H9 (cell line): ENCODE data around the gene L1CAM. TPM values are rescaled to one million over a fixed set of nuclear protein-coding genes. Genes with fewer than 3 reads are reported as not detected.

Experiments
- DNase-seq: peaks from one replicate; pipeline ENCODE4 v3.0.0-alpha.2; 2017
- H2AFZ ChIP-seq: one replicate; pipeline ENCODE4 v1.6.1; 2013; ENCODE audit warnings: mild to moderate bottlenecking, low read length, control low read depth, moderate library complexity
- H2AK5ac ChIP-seq: 2 replicates; pipeline ENCODE4 v1.6.1; 2013; ENCODE audit warnings: low read length, control low read depth, mixed read lengths; ENCODE audit not compliant: insufficient read length
- H2BK120ac ChIP-seq: one replicate; pipeline ENCODE4 v1.6.1; 2013; ENCODE audit warnings: low read depth, mild to moderate bottlenecking, low read length, control low read depth, inconsistent platforms; ENCODE audit not compliant: poor library complexity, severe bottlenecking
- H2BK12ac ChIP-seq: 2 replicates; pipeline ENCODE4 v1.6.1; 2013; ENCODE audit warnings: low read length, control low read depth, mixed read lengths, low read depth; ENCODE audit not compliant: insufficient read length
- H2BK15ac ChIP-seq: 2 replicates; pipeline ENCODE4 v1.6.1; 2013; ENCODE audit warnings: low read depth, low read length, control low read depth
- H2BK20ac ChIP-seq: one replicate; pipeline ENCODE4 v1.6.1; 2013; ENCODE audit warnings: low read depth, mild to moderate bottlenecking, low read length, control low read depth, inconsistent platforms; ENCODE audit not compliant: poor library complexity, severe bottlenecking
- H2BK5ac ChIP-seq: 2 replicates; pipeline ENCODE4 v1.6.1; 2013; ENCODE audit warnings: low read length, control low read depth, mixed read lengths; ENCODE audit not compliant: insufficient read length
- H3K14ac ChIP-seq: 2 replicates; pipeline ENCODE4 v1.6.1; 2013; ENCODE audit warnings: low read length, control low read depth; ENCODE audit not compliant: insufficient read depth
- H3K18ac ChIP-seq: 2 replicates; pipeline ENCODE4 v1.6.1; 2013; ENCODE audit warnings: low read depth, mild to moderate bottlenecking, mixed read lengths, low read length, control low read depth; ENCODE audit not compliant: insufficient read length
- H3K23ac ChIP-seq: 2 replicates; pipeline ENCODE4 v1.6.1; 2013; ENCODE audit warnings: low read length, control low read depth, mixed read lengths, low read depth; ENCODE audit not compliant: insufficient read length
- H3K23me2 ChIP-seq: 2 replicates; pipeline ENCODE4 v1.6.1; 2013; ENCODE audit warnings: low read depth, mild to moderate bottlenecking, mixed read lengths, low read length, control low read depth; ENCODE audit not compliant: insufficient read length, poor library complexity, severe bottlenecking
- H3K27ac ChIP-seq: 2 replicates; pipeline ENCODE4 v1.5.1; 2013; ENCODE audit warnings: low read length, control low read depth, mixed read lengths, low read depth; ENCODE audit not compliant: insufficient read length
- H3K27me3 ChIP-seq: 2 replicates; pipeline ENCODE4 v1.6.1; 2013; ENCODE audit warnings: low read length, control low read depth, inconsistent platforms; ENCODE audit not compliant: insufficient read depth
- H3K4ac ChIP-seq: 2 replicates; pipeline ENCODE4 v1.6.1; 2013; ENCODE audit warnings: low read depth, mild to moderate bottlenecking, control low read depth, inconsistent platforms, low read length, moderate library complexity
- H3K4me1 ChIP-seq: 2 replicates; pipeline ENCODE4 v1.6.1; 2013; ENCODE audit warnings: low read length, control low read depth, inconsistent platforms; ENCODE audit not compliant: insufficient read depth
- H3K4me2 ChIP-seq: 2 replicates; pipeline ENCODE4 v1.6.1; 2013; ENCODE audit warnings: low read length, control low read depth, mixed read lengths; ENCODE audit not compliant: insufficient read length, insufficient read depth
- H3K56ac ChIP-seq: 2 replicates; pipeline ENCODE4 v1.6.1; 2013; ENCODE audit warnings: low read depth, mild to moderate bottlenecking, mixed read lengths, low read length, control low read depth; ENCODE audit not compliant: insufficient read length
- H3K79me1 ChIP-seq: 2 replicates; pipeline ENCODE4 v1.6.1; 2013; ENCODE audit warnings: low read depth, mild to moderate bottlenecking, moderate library complexity, low read length, control low read depth, inconsistent platforms; ENCODE audit not compliant: insufficient read depth, poor library complexity, severe bottlenecking
- H3K79me2 ChIP-seq: 2 replicates; pipeline ENCODE4 v1.6.1; 2013; ENCODE audit warnings: low read length, control low read depth, inconsistent platforms; ENCODE audit not compliant: insufficient read depth
- H3K9ac ChIP-seq: 2 replicates; pipeline ENCODE4 v1.6.1; 2013; ENCODE audit warnings: low read length, control low read depth, mixed read lengths; ENCODE audit not compliant: insufficient read length; ENCODE audit errors: extremely low read depth
- H3K9me3 ChIP-seq: one replicate; pipeline ENCODE4 v1.6.1; 2013; ENCODE audit warnings: low read depth, low read length, inconsistent platforms; ENCODE audit not compliant: control insufficient read depth
- H3T11ph ChIP-seq: one replicate; pipeline ENCODE4 v1.6.1; 2013; ENCODE audit warnings: mild to moderate bottlenecking, low read length, control low read depth, inconsistent platforms
- H4K20me1 ChIP-seq: one replicate; pipeline ENCODE4 v1.6.1; 2013; ENCODE audit not compliant: control insufficient read depth, insufficient read length, insufficient read depth
- H4K5ac ChIP-seq: 2 replicates; pipeline ENCODE4 v1.6.1; 2013; ENCODE audit warnings: low read depth, mild to moderate bottlenecking, mixed read lengths, low read length, control low read depth; ENCODE audit not compliant: insufficient read length
- H4K8ac ChIP-seq: replicated peaks from 2 replicates; pipeline ENCODE4 v1.6.1; 2013; ENCODE audit warnings: low read length, control low read depth, mixed read lengths, low read depth; ENCODE audit not compliant: insufficient read length
- H4K91ac ChIP-seq: 2 replicates; pipeline ENCODE4 v1.6.1; 2013; ENCODE audit warnings: low read depth, mild to moderate bottlenecking, moderate library complexity, mixed read lengths, low read length, control low read depth; ENCODE audit not compliant: insufficient read length
- H3K27ac Mint-ChIP-seq, 3 experiments: 2 replicates in 2 of 3; 3 replicates in 1 of 3; pipeline ENCODE4 v1.8.0; 2020 to 2021; ENCODE audit warnings: mixed read lengths in 3 of 3, mild to moderate bottlenecking in 1 of 3, moderate library complexity in 1 of 3
- H3K27me3 Mint-ChIP-seq: 2 replicates; pipeline ENCODE4 v1.8.0; 2021; ENCODE audit warnings: low read depth, mild to moderate bottlenecking, moderate library complexity, mixed read lengths
- H3K36me3 Mint-ChIP-seq, 3 experiments: 2 replicates in 2 of 3; 3 replicates in 1 of 3; pipeline ENCODE4 v1.8.0; 2020 to 2021; ENCODE audit warnings: low read depth in 3 of 3, mixed read lengths in 3 of 3; ENCODE audit not compliant: insufficient read depth in 1 of 3
- H3K4me1 Mint-ChIP-seq, 2 experiments: 2 replicates each; pipeline ENCODE4 v1.8.0; 2020; ENCODE audit warnings: mixed read lengths in 2 of 2
- H3K4me3 Mint-ChIP-seq, 2 experiments: 2 replicates in 1 of 2; 3 replicates in 1 of 2; pipeline ENCODE4 v1.8.0; 2020 to 2021; ENCODE audit warnings: mild to moderate bottlenecking in 2 of 2, mixed read lengths in 2 of 2, moderate library complexity in 1 of 2
- H3K9me3 Mint-ChIP-seq, 2 experiments: 2 replicates in 1 of 2; 3 replicates in 1 of 2; pipeline ENCODE4 v1.8.0; 2020; ENCODE audit warnings: mild to moderate bottlenecking in 2 of 2, mixed read lengths in 2 of 2, moderate library complexity in 1 of 2
- WGBS: extraction: QIAGEN DNeasy Blood & Tissue Kit; methylation state at CpG from one replicate; pipeline ENCODE4 v1.1.7; 2013; ENCODE audit warnings: missing lambda C conversion rate, low lambda C conversion rate, mixed read lengths; ENCODE audit not compliant: insufficient read length; ENCODE audit errors: extremely low coverage; 5-methylcytosine and 5-hydroxymethylcytosine counted together
- total RNA-seq: library from RNA; stranded (reverse); gene quantifications from 2 replicates; pipeline ENCODE4 v1.2.1, GENCODE V29; 2021
- TF ChIP-seq, protein P1 (sequence below): fragments of 200-600 bp; sonication (generic); conservative IDR thresholded peaks from 3 replicates; pipeline ENCODE4 v1.8.0; 2021; ENCODE audit warnings: antibody characterized with exemption, mild to moderate bottlenecking

The L1CAM gene
- total RNA-seq, 1 experiment from 2014 or later, result 22.7 TPM

DNA sequence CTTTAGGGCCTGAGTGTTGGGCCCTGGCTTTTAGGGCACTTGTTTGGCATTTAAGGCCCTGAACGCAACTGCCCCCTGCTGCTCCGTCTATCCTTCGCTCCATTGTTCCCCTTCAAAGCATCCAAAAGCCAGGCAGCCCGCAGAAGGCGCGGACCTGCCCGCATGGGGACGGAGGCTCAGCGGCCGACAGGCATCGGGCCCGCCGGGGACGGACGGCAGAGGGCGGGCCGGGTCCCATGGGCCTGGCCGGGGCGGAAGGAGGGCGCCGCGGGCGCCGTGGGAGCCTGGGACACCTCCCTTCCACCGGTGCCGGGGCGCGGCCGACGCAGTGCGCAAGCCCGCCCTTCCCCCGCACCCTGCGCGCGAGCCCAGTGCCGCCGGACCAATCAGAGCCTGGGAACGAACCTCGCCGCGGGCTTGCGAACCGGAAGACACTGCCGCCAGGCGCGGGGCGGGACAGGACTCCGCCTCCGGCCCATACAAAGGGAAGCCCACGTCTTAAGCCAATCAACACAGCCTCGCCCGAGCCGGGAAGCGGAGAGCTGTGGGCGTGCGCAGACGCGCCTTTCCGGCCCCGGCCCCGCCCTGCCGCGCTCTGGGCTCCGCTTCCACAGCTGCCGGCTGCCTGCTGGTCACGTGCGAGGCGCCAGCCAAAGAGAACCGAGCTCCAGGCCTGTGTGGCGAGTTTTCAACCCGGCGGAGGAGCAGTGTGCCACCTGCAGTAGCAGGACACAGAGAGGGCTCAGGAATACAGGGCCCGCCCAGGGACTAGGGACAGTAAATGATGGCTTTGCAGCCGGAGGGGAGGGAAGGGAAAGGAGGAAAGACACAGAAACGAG lies 42.2 kb upstream of the L1CAM start:
- no CpG with 5 or more reads among the region's 76 CpGs for WGBS
- Histone ChIP-seq H2AFZ (no peak overlapping the region), H2BK20ac (no peak overlapping the region), H4K20me1 (no peaks in the 10 kb centered on the region), H3K4me1 (no peaks in the 10 kb centered on the region), H2BK12ac (no peak overlapping the region), H4K91ac (no peak overlapping the region), H3K4me2 (peak overlapping the region; percentile 52), H2AK5ac (no peak overlapping the region), H3K14ac (peak overlapping the region; percentile 55; the same call in 1 of the 2 replicates), H3K9ac (peak overlapping the region; percentile 45), H4K8ac (no peak overlapping the region), H3K4ac (no peak overlapping the region), H2BK5ac (no peak overlapping the region), H2BK15ac (no peak overlapping the region), H3K9me3 (peaks cover 20% of the 10 kb centered on the region), H3K27ac (no peak overlapping the region), H3K18ac (peak overlapping the region; percentile 78), H3K79me2 (no peaks in the 10 kb centered on the region), H4K5ac (no peak overlapping the region), H3K23me2 (peaks cover 22% of the 10 kb centered on the region), H3K56ac (no peak overlapping the region), H3K23ac (no peak overlapping the region), H3T11ph (no peak overlapping the region), H3K79me1 (no peaks in the 10 kb centered on the region), H3K27me3 (no peaks in the 10 kb centered on the region), H2BK120ac (no peak overlapping the region)
- peaks cover 59 to 68% of the 10 kb centered on the region in 2 experiments for H3K9me3 Mint-ChIP-seq
- TF ChIP-seq, protein P1, sequence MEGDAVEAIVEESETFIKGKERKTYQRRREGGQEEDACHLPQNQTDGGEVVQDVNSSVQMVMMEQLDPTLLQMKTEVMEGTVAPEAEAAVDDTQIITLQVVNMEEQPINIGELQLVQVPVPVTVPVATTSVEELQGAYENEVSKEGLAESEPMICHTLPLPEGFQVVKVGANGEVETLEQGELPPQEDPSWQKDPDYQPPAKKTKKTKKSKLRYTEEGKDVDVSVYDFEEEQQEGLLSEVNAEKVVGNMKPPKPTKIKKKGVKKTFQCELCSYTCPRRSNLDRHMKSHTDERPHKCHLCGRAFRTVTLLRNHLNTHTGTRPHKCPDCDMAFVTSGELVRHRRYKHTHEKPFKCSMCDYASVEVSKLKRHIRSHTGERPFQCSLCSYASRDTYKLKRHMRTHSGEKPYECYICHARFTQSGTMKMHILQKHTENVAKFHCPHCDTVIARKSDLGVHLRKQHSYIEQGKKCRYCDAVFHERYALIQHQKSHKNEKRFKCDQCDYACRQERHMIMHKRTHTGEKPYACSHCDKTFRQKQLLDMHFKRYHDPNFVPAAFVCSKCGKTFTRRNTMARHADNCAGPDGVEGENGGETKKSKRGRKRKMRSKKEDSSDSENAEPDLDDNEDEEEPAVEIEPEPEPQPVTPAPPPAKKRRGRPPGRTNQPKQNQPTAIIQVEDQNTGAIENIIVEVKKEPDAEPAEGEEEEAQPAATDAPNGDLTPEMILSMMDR, result no peak
- H3K27me3 Mint-ChIP-seq, result no peaks in the 10 kb centered on the region; the same call in 1 of the 2 replicates
- peak overlapping the region; percentile 71 to 83 for H3K4me3 Mint-ChIP-seq
- peaks cover 9 to 31% of the 10 kb centered on the region in 2 experiments for H3K4me1 Mint-ChIP-seq
- peaks cover 19 to 42% (median 26%) of the 10 kb centered on the region in 3 experiments for H3K36me3 Mint-ChIP-seq
- peak overlapping the region; percentile 77 to 97 (median 94); a peak in 6 of 7 replicates for H3K27ac Mint-ChIP-seq
- peak; percentile 97 for DNase-seq
